Parathyroid adenoma (tissue), 2 donors: ENCODE data around the gene RNU11.
"Not testable (repeated sequence)": the region's sequence is repeated elsewhere in the genome, so short reads cannot be mapped to it uniquely, and the experiment has no call there.

Experiments
- H2AFZ ChIP-seq: fragments of 300-600 bp; sonication (generic); one replicate; pipeline ENCODE4 v1.7.0; 2017; ENCODE audit warnings: antibody characterized with exemption, mild to moderate bottlenecking
- H3K27ac ChIP-seq: fragments of 300-600 bp; sonication (generic); one replicate; pipeline ENCODE4 v1.7.0; 2017
- H3K27me3 ChIP-seq: fragments of 300-600 bp; sonication (generic); one replicate; pipeline ENCODE4 v1.7.0; 2017; ENCODE audit warnings: low read length; ENCODE audit not compliant: control insufficient read depth, insufficient read depth
- H3K36me3 ChIP-seq: fragments of 300-600 bp; sonication (generic); one replicate; pipeline ENCODE4 v1.7.0; 2017; ENCODE audit warnings: low read length; ENCODE audit not compliant: control insufficient read depth, insufficient read depth
- H3K4me1 ChIP-seq: fragments of 300-600 bp; sonication (generic); one replicate; pipeline ENCODE4 v1.7.0; 2017; ENCODE audit warnings: control low read depth
- H3K4me2 ChIP-seq: fragments of 300-600 bp; sonication (generic); one replicate; pipeline ENCODE4 v1.7.0; 2017; ENCODE audit warnings: low read length
- H3K4me3 ChIP-seq: fragments of 300-600 bp; sonication (generic); one replicate; pipeline ENCODE4 v1.7.0; 2017; ENCODE audit warnings: low read depth, low read length
- H3K79me2 ChIP-seq: fragments of 300-600 bp; sonication (generic); one replicate; pipeline ENCODE4 v1.7.0; 2017; ENCODE audit warnings: control low read depth
- H3K9ac ChIP-seq: fragments of 300-600 bp; sonication (generic); one replicate; pipeline ENCODE4 v1.7.0; 2017; ENCODE audit warnings: mild to moderate bottlenecking
- H3K9me3 ChIP-seq: fragments of 300-600 bp; sonication (generic); one replicate; pipeline ENCODE4 v1.7.0; 2017; ENCODE audit warnings: low read length; ENCODE audit not compliant: control insufficient read depth
- TF ChIP-seq, protein P1 (sequence below): fragments of 300-600 bp; sonication (generic); IDR thresholded peaks from one replicate; pipeline ENCODE4 v1.7.0; 2017; ENCODE audit warnings: antibody characterized with exemption, mild to moderate bottlenecking
- donor health status: primary hyperparathyroidism.

RNU11 gene

DNA sequence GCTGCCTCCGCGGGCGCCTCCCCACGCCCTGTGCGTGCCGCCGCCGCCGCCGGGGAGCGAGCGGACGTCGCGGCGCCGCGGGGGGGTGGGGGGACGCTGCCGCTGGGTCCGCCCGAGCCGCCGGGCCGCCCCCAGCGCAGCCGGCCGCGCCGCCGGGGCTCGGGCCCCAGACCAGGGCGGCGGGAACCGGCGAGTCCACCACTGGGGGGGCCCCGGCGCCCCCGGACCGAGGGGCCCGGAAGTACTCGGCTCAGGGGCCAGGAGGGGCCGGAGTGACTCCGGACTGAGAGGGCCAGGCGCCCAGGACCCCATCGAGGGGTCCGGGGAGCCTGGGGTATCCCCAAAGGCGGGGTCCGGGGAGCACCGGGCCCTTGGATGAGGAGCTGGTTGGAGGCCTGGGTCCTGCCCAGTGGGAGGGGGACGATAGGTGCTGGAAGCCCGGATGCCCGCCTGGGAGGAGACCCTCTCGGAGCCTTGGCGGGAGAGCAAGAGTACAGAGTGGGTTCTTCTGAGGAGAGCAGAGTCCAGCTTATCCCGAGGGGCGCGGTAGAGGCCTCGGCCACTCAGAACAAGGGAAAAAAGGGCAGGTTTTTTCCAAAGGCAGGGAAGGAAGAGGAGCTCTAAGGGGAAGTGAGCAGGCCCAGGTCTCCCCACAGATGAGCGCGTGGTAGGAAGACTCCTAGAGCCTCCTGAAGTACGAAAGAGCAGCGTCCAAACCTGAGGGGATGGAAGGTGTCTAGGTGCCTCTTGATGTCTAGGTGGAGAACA, 20.7 kb downstream of the RNU11 start:
- TF ChIP-seq, protein P1, sequence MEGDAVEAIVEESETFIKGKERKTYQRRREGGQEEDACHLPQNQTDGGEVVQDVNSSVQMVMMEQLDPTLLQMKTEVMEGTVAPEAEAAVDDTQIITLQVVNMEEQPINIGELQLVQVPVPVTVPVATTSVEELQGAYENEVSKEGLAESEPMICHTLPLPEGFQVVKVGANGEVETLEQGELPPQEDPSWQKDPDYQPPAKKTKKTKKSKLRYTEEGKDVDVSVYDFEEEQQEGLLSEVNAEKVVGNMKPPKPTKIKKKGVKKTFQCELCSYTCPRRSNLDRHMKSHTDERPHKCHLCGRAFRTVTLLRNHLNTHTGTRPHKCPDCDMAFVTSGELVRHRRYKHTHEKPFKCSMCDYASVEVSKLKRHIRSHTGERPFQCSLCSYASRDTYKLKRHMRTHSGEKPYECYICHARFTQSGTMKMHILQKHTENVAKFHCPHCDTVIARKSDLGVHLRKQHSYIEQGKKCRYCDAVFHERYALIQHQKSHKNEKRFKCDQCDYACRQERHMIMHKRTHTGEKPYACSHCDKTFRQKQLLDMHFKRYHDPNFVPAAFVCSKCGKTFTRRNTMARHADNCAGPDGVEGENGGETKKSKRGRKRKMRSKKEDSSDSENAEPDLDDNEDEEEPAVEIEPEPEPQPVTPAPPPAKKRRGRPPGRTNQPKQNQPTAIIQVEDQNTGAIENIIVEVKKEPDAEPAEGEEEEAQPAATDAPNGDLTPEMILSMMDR = no peak
- H3K27me3 ChIP-seq = no peaks in the 10 kb centered on the region
- H3K27ac ChIP-seq = peak overlapping the region; percentile 90
- no peaks in the 10 kb centered on the region for H3K4me1 ChIP-seq
- no peaks in the 10 kb centered on the region for H3K36me3 ChIP-seq
- peak overlapping the region; percentile 78 for H2AFZ ChIP-seq
- H3K79me2 ChIP-seq = peaks cover 2% of the 10 kb centered on the region
- peak overlapping the region; percentile 67 for H3K9ac ChIP-seq
- peak overlapping the region; percentile 94 for H3K4me3 ChIP-seq
- no peaks in the 10 kb centered on the region for H3K9me3 ChIP-seq
- H3K4me2 ChIP-seq = peak overlapping the region; percentile 99

GRCh38 chr1:28671254-28671780, 22.9 kb downstream of the RNU11 start:
- TF ChIP-seq, protein P1 = no peak
- no peaks in the 10 kb centered on the region for H3K4me1 ChIP-seq
- no peak overlapping the region for H3K4me3 ChIP-seq
- H3K27ac ChIP-seq = no peak overlapping the region
- H3K4me2 ChIP-seq = no peak overlapping the region
- H3K27me3 ChIP-seq = no peaks in the 10 kb centered on the region
- no peaks in the 10 kb centered on the region for H3K9me3 ChIP-seq
- no peak overlapping the region for H2AFZ ChIP-seq
- H3K36me3 ChIP-seq = no peaks in the 10 kb centered on the region
- H3K79me2 ChIP-seq = peaks cover 2% of the 10 kb centered on the region
- H3K9ac ChIP-seq = no peak overlapping the region

GRCh38 chr1:28672971-28673370, 24.6 kb downstream of the RNU11 start:
- H3K36me3 ChIP-seq, H2AFZ ChIP-seq, H3K27me3 ChIP-seq, H3K27ac ChIP-seq, H3K79me2 ChIP-seq, H3K9me3 ChIP-seq, H3K9ac ChIP-seq, H3K4me3 ChIP-seq, H3K4me1 ChIP-seq, H3K4me2 ChIP-seq: not testable (repeated sequence)

- Histone ChIP-seq H3K4me1 (no peaks in the 10 kb centered on the region), H3K9ac (no peak overlapping the region), H3K79me2 (no peaks in the 10 kb centered on the region), H3K9me3 (no peaks in the 10 kb centered on the region), H3K27ac (no peak overlapping the region), H2AFZ (no peak overlapping the region), H3K27me3 (no peaks in the 10 kb centered on the region), H3K4me2 (peak overlapping the region; percentile 14), H3K4me3 (peak overlapping the region; percentile 40), H3K36me3 (no peaks in the 10 kb centered on the region)
- TF ChIP-seq, protein P1 = no peak
Measured at GRCh38 chr1:28675924-28676257, 27.5 kb downstream of the RNU11 start.

DNA sequence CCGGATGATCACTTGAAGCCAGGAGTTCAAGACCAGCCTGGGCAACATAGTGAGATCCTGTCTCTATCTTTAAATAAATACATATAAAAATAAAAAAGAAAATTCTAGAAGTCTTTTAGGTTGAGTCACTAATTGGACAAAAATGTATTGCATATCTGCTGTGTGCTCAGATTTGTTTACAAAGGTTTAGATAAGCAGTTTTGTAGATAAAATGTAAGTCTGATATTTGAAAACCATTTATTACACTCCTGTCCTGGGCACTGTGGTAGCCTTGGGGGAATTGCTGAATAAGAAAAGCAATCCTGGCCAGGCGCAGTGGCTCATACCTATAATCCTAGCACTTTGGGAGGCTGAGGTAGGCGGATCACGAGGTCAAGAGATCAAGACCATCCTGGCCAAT, 31.8 kb downstream of the RNU11 start:
- Histone ChIP-seq H3K4me2 (no peak overlapping the region), H3K4me1 (no peaks in the 10 kb centered on the region), H3K27me3 (no peaks in the 10 kb centered on the region), H3K9me3 (no peaks in the 10 kb centered on the region), H3K36me3 (no peaks in the 10 kb centered on the region), H3K79me2 (no peaks in the 10 kb centered on the region), H3K27ac (no peak overlapping the region), H3K9ac (no peak overlapping the region), H2AFZ (no peak overlapping the region), H3K4me3 (no peak overlapping the region)
- TF ChIP-seq, protein P1 = no peak
